HG02623 (cell line): ENCODE measurements around the gene TEAD4.
A peak's percentile ranks its signal among the peaks of the same experiment; 100 is the strongest.
"Not testable (repeated sequence)": the region's sequence is repeated elsewhere in the genome, so short reads cannot be mapped to it uniquely, and the experiment has no call there.

Experiments used
- ATAC-seq: cut with Tn5 transposase; IDR thresholded peaks from one replicate; pipeline ENCODE4 v1.9.1; 2021; ENCODE audit warnings: moderate library complexity; ENCODE audit not compliant: unreplicated experiment

Gene TEAD4

DNA sequence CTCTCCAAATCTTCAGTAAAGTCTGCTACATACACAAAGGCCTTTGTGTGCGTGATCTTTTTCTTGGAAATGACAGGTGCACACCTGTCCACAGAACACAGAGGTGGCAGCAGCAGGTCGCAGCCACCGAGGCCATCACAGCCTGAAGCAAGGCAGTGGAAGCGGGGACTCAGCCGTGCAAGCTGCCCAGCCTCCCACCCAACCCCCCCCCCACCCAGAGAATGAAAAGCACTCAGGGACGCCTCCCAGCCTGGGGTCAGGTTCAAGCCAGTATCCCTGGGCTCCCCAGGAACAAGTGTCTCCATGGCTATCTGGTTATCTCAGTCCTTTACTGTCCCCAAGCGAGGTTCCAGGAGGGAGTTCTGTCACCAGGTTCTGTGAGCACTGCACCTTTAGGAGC is 86.8 kb downstream of the TEAD4 start:
- no peak for ATAC-seq

DNA sequence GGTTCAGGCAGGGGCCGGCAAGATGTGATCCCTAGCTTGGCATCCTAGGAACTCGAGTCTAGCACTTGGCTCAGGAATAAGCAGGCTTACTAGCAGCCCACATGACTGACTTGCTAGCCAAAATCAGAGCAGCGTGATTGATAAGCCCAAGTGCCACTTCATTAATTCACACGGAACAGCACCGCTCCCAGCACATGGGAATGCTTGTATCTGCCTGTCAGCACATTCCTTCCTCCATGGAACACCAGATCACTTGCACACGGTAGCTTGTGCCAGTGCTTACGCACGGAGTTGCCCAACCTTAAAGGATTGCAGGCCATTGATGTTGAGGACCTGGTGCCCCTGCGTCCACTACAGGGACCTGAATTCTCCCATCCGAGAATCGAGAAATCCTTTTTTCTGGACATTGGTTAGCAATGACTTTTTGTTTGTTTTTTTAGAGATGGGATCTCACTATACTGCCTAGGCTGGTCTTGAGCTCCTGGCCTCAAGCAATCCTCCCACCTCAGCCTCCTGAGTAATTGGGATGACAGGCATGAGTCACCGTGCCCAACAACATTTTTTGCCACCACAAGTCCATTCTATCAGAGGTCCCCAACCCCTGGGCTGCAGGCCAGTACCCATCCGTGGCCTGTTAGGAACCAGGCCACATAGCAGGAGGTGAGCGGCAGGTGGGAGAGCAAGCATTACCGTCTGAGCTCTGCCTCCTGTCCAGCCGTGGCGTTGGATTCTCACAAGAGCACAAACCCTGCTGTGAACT is 87.4 kb downstream of the TEAD4 start:
- no peak for ATAC-seq

DNA sequence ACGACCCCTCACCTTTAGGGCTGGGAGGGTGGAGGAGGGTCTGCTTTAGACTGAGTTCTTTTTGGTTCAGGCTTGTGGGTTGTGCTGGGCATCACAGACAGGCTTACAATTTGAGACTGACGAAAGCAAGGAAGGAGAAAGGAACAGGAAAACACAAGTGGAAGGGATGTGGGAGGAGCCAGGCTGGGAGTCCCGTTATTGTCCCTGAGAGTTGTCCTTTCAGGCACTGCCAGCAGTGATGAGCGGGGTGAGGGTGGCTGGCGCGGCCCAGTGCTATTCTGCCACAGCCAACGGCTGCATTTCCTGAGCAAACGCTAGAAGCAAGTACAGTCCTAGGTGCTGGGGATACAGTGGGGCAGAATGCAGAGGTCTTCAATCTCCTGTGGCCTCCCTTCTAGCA is 88.8 kb downstream of the TEAD4 start:
- ATAC-seq, result no peak

DNA sequence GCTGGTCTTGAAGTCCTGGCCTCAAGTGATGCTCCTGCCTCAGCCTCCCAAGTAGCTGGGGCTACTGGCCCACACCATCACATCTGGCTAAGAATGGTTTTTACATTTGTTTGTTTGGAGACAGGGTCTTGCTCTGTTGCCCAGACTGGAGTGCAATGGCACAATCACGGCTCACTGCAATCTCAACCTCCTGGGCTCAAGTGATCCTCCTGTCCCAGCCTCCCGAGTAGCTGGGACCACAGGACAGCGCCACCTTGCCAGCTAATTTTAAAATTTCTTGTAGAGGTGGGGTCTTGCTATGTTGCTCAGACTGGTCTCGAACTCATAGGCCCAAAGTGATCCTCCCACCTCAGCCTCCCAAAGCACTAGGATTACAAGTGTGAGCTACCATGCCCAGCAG is 89.3 kb downstream of the TEAD4 start:
- no peak for ATAC-seq

GRCh38 chr12:3049176-3049575 is 90.0 kb downstream of the TEAD4 start:
- ATAC-seq, result no peak

- ATAC-seq, result no peak
Measured at GRCh38 chr12:3049611-3050249, 90.5 kb downstream of the TEAD4 start.

GRCh38 chr12:3054374-3054773 is 95.2 kb downstream of the TEAD4 start:
- ATAC-seq, result no peak

- no peak for ATAC-seq
Measured at GRCh38 chr12:3055026-3055703, 96.0 kb downstream of the TEAD4 start.

DNA sequence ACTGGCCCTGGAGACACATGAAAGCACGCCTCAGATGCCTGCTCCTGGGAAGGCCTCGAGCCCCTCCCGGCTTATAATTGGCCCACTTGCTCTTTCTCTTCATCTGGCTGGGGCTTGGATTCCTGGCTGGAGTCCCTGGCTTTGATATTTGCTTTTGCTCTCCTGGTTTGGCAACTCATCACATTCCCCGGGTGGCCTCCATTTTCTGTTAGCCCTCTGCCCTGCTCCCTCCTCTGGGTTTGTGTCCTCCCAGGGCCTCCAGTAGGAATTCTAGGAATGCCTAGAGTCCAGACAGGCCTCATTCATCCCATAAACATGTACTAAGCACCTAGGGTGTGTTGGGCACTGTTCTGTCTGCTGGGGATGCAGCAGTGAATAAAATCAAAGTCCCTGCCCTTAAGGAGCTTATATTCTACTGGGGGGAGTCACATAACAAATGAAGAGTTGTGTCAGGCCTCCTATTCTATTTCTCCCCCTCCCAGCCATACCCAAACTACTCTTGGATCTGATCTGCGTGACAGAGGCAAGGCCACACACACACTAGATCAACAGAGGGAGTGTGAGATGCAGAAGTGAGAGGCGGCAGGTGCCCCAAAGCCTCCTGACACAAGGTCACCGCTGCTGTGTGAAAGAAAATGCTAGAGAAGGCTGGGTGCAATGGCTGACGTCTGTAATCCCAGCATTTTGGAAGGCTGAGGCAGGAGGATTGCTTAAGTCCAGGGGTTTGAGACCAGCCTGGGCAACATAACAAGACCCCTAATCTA is 96.7 kb downstream of the TEAD4 start:
- no peak for ATAC-seq

- no peak for ATAC-seq
Measured at GRCh38 chr12:3061059-3061458, 101.9 kb downstream of the TEAD4 start.

GRCh38 chr12:3061501-3062215 is 102.5 kb downstream of the TEAD4 start:
- no peak for ATAC-seq

DNA sequence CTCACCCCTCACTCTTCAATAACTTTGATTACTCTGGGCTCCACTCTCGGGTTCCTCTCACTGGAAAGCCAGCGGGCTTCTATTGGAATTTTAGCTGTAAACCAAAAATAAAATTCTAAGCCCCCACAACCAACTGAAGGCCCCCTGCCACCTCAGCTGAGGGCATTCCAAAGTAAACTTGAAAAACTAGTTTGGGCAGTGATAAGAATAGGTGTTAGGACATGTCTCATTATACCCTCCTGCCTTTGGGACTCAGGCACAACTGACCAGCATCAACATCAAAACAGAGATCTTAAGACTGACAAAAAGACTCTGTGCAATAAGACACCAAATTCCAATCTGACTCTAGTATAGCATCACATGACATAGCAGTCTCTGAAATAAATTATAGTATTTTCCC is 106.1 kb downstream of the TEAD4 start:
- no peak for ATAC-seq

DNA sequence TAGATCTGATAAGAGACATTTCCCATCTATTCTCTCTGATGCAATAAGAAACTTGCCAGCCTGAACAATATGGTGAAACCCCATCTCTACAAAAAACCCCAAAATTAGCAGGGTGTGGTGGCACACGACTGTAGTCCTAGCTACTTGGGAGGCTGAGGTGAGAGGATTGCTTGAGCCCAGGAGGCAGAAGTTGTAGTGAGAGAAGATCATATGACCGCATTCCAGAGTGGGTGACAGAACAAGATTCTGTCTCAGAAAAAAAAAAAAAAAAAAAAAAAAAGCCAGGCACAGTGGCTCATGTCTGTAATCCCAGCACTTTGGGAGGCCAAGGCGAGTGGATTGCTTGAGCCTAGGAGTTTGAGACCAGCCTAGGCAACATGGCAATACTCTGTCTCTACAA is 106.6 kb downstream of the TEAD4 start:
- not testable (repeated sequence) for ATAC-seq

DNA sequence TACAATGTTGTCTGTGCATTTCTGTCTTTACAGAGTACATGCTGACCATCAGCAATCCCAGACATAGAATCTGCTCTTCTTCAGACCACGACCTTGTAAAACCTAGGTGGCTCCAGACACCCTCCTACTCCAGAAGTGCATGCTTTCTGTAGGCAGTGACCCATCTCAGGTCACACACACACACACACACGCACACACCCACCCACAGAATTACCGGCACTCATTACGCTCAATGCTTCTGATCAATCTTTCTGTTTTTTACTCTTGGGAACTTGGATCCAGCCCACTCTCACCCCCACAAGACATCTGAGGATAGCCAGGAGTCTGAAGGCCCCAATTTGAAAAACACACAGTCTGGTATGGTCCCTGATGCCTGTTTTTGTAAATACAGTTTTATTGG is 110.5 kb downstream of the TEAD4 start:
- no peak for ATAC-seq

GRCh38 chr12:3071107-3071506 is 111.9 kb downstream of the TEAD4 start:
- ATAC-seq, result no peak

- ATAC-seq, result no peak
Measured at GRCh38 chr12:3071710-3072109, 112.5 kb downstream of the TEAD4 start.

- no peak for ATAC-seq
Measured at GRCh38 chr12:3073438-3074250, 114.4 kb downstream of the TEAD4 start.

- ATAC-seq, result no peak
Measured at GRCh38 chr12:3075315-3075714, 116.1 kb downstream of the TEAD4 start.

DNA sequence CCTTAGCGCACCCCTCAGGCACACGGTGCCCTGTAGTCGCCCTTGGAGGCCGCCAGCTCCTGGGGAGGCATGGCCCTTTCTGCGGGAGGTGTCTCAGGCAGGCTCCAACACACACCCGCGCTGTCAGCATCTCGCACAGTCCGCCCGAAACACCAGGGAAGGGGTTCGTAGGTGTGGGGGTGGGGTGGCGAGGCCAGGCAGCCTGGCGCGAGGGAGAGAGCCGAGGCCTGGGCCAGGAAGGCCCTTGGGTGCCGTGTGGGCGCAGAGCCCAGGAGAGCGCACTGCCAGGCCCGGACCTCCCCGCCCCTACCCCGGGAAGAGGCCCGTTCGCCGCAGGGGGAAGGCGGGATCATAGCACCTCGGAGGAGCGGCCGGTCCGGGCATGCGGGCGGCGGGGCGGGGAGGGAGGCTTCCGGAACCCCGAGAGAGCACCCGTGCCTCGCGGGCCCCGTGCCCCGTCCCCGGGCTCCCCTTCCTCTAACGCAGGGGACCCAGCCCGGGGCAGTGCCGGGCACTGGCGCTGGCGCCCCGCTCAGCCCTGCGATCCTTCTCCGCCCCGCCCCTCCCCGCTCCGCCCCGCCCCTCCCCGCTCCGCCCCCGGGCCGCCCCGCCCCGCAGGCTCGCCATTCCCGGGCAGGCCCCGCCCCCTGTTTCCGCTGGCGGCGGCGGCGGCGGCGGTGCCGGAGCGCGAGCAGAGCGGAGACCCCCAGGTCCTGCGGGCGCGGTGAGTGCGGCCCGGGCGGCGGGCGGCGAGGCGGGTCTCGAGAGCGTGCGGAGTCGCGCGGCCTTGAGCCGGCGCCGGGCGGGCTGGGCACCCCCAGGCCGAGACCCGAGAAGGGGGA is 117.8 kb downstream of the TEAD4 start, which contains the start of gene TSPAN9:
TSPAN9 (plus strand) TSS at position 650 of the 842 bp plus-strand sequence. CDS start 123,815 bp downstream, outside the sequence.
- peak; percentile 51 for ATAC-seq
